Hepatocyte (in vitro differentiated cells): ENCODE results near the gene C16orf86.

Experiments used
- EZH2 ChIP-seq: fragments of 200-600 bp; sonication (generic); IDR thresholded peaks from 2 replicates; pipeline ENCODE4 v1.6.1; 2016; ENCODE audit warnings: antibody characterized with exemption, mild to moderate bottlenecking, borderline replicate concordance
- EZH2phosphoT487 ChIP-seq: fragments of 200-600 bp; sonication (generic); IDR thresholded peaks from one replicate; pipeline ENCODE4 v1.6.1; 2018; ENCODE audit warnings: antibody characterized with exemption, mild to moderate bottlenecking, low read depth, moderate library complexity; ENCODE audit not compliant: unreplicated experiment, severe bottlenecking
- TF ChIP-seq, protein P1 (sequence below): fragments of 200-600 bp; sonication (generic); IDR thresholded peaks from 2 replicates; pipeline ENCODE4 v1.5.1; 2016; ENCODE audit warnings: antibody characterized with exemption, mild to moderate bottlenecking; ENCODE audit not compliant: poor library complexity

DNA sequence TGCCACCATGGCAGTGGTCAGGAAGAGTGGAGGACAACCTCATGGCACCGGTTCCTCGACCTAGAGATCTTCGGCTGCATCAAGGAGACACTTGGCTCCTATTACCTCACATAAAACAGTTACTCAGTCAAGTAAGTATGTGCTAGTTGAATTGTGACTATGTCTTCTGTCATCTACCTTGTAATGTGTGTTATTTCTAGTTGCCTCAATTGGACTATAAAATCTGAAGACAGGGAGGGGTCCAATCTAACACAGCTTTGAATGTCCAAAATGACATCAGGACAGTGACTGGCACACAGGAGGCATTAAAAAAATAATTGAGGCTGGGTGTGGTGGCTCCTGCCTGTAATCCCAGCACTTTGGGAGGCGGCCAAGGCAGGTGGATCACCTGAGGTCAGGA lies 17.2 kb downstream of the C16orf86 start:
- TF ChIP-seq, protein P1, sequence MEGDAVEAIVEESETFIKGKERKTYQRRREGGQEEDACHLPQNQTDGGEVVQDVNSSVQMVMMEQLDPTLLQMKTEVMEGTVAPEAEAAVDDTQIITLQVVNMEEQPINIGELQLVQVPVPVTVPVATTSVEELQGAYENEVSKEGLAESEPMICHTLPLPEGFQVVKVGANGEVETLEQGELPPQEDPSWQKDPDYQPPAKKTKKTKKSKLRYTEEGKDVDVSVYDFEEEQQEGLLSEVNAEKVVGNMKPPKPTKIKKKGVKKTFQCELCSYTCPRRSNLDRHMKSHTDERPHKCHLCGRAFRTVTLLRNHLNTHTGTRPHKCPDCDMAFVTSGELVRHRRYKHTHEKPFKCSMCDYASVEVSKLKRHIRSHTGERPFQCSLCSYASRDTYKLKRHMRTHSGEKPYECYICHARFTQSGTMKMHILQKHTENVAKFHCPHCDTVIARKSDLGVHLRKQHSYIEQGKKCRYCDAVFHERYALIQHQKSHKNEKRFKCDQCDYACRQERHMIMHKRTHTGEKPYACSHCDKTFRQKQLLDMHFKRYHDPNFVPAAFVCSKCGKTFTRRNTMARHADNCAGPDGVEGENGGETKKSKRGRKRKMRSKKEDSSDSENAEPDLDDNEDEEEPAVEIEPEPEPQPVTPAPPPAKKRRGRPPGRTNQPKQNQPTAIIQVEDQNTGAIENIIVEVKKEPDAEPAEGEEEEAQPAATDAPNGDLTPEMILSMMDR = no peak
- TF ChIP-seq EZH2 = no peak
- no peak for TF ChIP-seq EZH2phosphoT487
